HEK293 (cell line): ENCODE data around the gene IDH3A.

Experiments used
- GLIS1 ChIP-seq: fragments of 450-650 bp; formaldehyde crosslinking; IDR thresholded peaks from 2 replicates; pipeline ENCODE4 v1.5.1; 2016; ENCODE audit warnings: missing biosample characterization, missing genetic modification characterization
- GLIS2 ChIP-seq: fragments of 450-650 bp; formaldehyde crosslinking; IDR thresholded peaks from 2 replicates; pipeline ENCODE4 v1.5.1; 2016; ENCODE audit warnings: missing biosample characterization, missing genetic modification characterization
- HOXC10 ChIP-seq: sonication (generic); formaldehyde crosslinking; IDR thresholded peaks from 2 replicates; pipeline ENCODE4 v1.8.1; 2023; ENCODE audit warnings: mild to moderate bottlenecking, missing genetic modification reagents
- HOXD13 ChIP-seq: sonication (generic); formaldehyde crosslinking; IDR thresholded peaks from 2 replicates; pipeline ENCODE4 v1.8.0; 2022; ENCODE audit warnings: missing genetic modification reagents, borderline replicate concordance
- KLF1 ChIP-seq: fragments of 450-650 bp; formaldehyde crosslinking; IDR thresholded peaks from 2 replicates; pipeline ENCODE4 v1.5.1; 2016; ENCODE audit warnings: missing biosample characterization, missing genetic modification characterization
- MEIS1 ChIP-seq: sonication (generic); formaldehyde crosslinking; IDR thresholded peaks from 2 replicates; pipeline ENCODE4 v1.8.1; 2022; ENCODE audit warnings: missing genetic modification reagents, mild to moderate bottlenecking, borderline replicate concordance
- OVOL3 ChIP-seq: fragments of 450-650 bp; formaldehyde crosslinking; IDR thresholded peaks from 2 replicates; pipeline ENCODE4 v1.5.1; 2016; ENCODE audit warnings: missing biosample characterization, missing genetic modification characterization
- RBAK ChIP-seq: fragments of 450-650 bp; formaldehyde crosslinking; IDR thresholded peaks from 2 replicates; pipeline ENCODE4 v1.5.1; 2016; ENCODE audit warnings: missing biosample characterization, missing genetic modification characterization
- ZBTB17 ChIP-seq: fragments of 450-650 bp; formaldehyde crosslinking; IDR thresholded peaks from 2 replicates; pipeline ENCODE4 v1.5.1; 2016; ENCODE audit warnings: missing biosample characterization, missing genetic modification characterization
- ZBTB21 ChIP-seq: fragments of 450-650 bp; formaldehyde crosslinking; IDR thresholded peaks from 2 replicates; pipeline ENCODE4 v1.5.1; 2017; ENCODE audit warnings: missing biosample characterization, missing genetic modification characterization
- ZNF324 ChIP-seq: fragments of 450-650 bp; formaldehyde crosslinking; IDR thresholded peaks from 2 replicates; pipeline ENCODE4 v1.5.1; 2016; ENCODE audit warnings: missing biosample characterization, missing genetic modification characterization
- ZNF335 ChIP-seq: fragments of 450-650 bp; formaldehyde crosslinking; conservative IDR thresholded peaks from 2 replicates; pipeline ENCODE4 v1.5.1; 2016; ENCODE audit warnings: missing biosample characterization, missing genetic modification characterization
- ZNF426 ChIP-seq: fragments of 450-650 bp; formaldehyde crosslinking; IDR thresholded peaks from 2 replicates; pipeline ENCODE4 v1.5.1; 2017; ENCODE audit warnings: missing biosample characterization, missing genetic modification characterization, mild to moderate bottlenecking, inconsistent platforms, moderate library complexity
- ZNF473 ChIP-seq: fragments of 450-650 bp; formaldehyde crosslinking; IDR thresholded peaks from 2 replicates; pipeline ENCODE4 v1.5.1; 2017; ENCODE audit warnings: missing biosample characterization, missing genetic modification characterization
- ZNF510 ChIP-seq: fragments of 450-650 bp; formaldehyde crosslinking; IDR thresholded peaks from 2 replicates; pipeline ENCODE4 v1.5.1; 2018; ENCODE audit warnings: mild to moderate bottlenecking, missing genetic modification characterization, missing biosample characterization; ENCODE audit not compliant: insufficient replicate concordance
- ZNF521 ChIP-seq: fragments of 450-650 bp; formaldehyde crosslinking; IDR thresholded peaks from 2 replicates; pipeline ENCODE4 v1.5.1; 2017; ENCODE audit warnings: missing biosample characterization, mild to moderate bottlenecking, missing genetic modification characterization
- ZNF621 ChIP-seq: fragments of 450-650 bp; formaldehyde crosslinking; IDR thresholded peaks from 2 replicates; pipeline ENCODE4 v1.5.1; 2017; ENCODE audit warnings: missing biosample characterization, missing genetic modification characterization
- ZNF623 ChIP-seq: fragments of 450-650 bp; formaldehyde crosslinking; IDR thresholded peaks from 2 replicates; pipeline ENCODE4 v1.5.1; 2016; ENCODE audit warnings: missing biosample characterization, missing genetic modification characterization
- ZNF677 ChIP-seq: fragments of 450-650 bp; IDR thresholded peaks from 2 replicates; pipeline ENCODE4 v1.5.0; 2018; ENCODE audit warnings: missing biosample characterization, mild to moderate bottlenecking, missing genetic modification characterization, moderate library complexity
- ZNF747 ChIP-seq: fragments of 450-650 bp; formaldehyde crosslinking; IDR thresholded peaks from 2 replicates; pipeline ENCODE4 v1.5.1; 2016; ENCODE audit warnings: missing biosample characterization, missing genetic modification characterization
- ZXDB ChIP-seq: fragments of 450-650 bp; formaldehyde crosslinking; IDR thresholded peaks from 2 replicates; pipeline ENCODE4 v1.5.1; 2016; ENCODE audit warnings: missing biosample characterization, missing genetic modification characterization
- TF ChIP-seq, protein P1 (sequence below): fragments of 450-650 bp; IDR thresholded peaks from 2 replicates; pipeline ENCODE4 v1.5.1; 2018; ENCODE audit warnings: missing biosample characterization, mild to moderate bottlenecking, missing genetic modification characterization
- TF ChIP-seq, protein P2 (sequence below): fragments of 450-650 bp; formaldehyde crosslinking; IDR thresholded peaks from 2 replicates; pipeline ENCODE4 v1.5.1; 2016; ENCODE audit warnings: missing biosample characterization, missing genetic modification characterization
- TF ChIP-seq, protein P3 (sequence below): fragments of 450-650 bp; formaldehyde crosslinking; IDR thresholded peaks from 2 replicates; pipeline ENCODE4 v1.5.1; 2017; ENCODE audit warnings: missing biosample characterization, missing genetic modification characterization
- TF ChIP-seq, protein P4 (sequence below): fragments of 450-650 bp; formaldehyde crosslinking; IDR thresholded peaks from 2 replicates; pipeline ENCODE4 v1.5.1; 2016; ENCODE audit warnings: missing biosample characterization, missing genetic modification characterization, low read depth
- TF ChIP-seq, protein P5 (sequence below): fragments of 450-650 bp; formaldehyde crosslinking; IDR thresholded peaks from 2 replicates; pipeline ENCODE4 v1.5.1; 2017; ENCODE audit warnings: missing biosample characterization, missing genetic modification characterization
- TF ChIP-seq, protein P6 (sequence below): fragments of 450-650 bp; formaldehyde crosslinking; IDR thresholded peaks from 2 replicates; pipeline ENCODE4 v1.5.1; 2016; ENCODE audit warnings: missing biosample characterization, missing genetic modification characterization
- TF ChIP-seq, protein P7 (sequence below): fragments of 450-650 bp; formaldehyde crosslinking; IDR thresholded peaks from 2 replicates; pipeline ENCODE4 v1.5.1; 2016; ENCODE audit warnings: missing biosample characterization, missing genetic modification characterization

The IDH3A gene

DNA sequence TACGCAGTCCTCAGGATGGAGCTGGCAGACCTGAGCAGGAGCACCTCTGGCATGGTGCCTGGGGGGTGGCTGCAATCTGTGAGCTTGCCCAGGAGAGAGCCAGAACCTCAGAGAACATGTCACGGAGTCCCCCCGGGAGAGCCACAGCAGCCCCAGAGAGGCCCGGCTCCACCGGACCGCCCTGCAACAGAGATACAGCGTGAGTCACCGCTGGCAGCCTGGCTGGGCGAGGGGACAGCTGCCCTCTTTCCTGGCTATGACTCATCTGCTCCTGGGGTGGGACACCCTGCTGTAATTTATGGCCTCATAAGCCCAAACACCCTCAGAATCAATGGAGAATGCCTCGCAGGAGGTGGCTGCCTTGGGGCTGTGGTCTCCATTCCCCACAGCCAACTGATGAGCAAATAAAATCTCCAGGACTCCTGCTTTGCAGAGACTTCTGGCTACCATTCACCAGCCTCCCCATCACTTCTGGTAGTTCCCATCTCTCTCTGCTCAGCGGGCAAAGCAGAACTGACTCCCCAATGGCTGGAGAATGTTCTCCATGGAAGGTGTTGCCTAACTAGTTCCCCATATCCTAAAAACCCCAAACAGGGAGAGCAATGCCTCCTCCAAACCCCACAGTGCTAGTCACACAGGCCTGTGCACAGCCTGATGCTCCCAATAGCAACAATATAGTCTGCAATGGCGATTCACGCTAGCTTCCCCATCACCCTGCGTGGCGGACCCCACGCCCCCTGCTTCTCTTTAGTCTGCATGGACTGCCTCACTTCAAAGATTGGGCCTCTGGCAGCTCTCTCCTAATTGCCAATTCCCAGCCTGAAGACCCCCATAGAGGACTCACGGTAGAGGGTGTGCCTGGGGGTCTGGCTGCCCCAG lies 63.6 kb downstream of the IDH3A start (continued):
- TF ChIP-seq, protein P1, sequence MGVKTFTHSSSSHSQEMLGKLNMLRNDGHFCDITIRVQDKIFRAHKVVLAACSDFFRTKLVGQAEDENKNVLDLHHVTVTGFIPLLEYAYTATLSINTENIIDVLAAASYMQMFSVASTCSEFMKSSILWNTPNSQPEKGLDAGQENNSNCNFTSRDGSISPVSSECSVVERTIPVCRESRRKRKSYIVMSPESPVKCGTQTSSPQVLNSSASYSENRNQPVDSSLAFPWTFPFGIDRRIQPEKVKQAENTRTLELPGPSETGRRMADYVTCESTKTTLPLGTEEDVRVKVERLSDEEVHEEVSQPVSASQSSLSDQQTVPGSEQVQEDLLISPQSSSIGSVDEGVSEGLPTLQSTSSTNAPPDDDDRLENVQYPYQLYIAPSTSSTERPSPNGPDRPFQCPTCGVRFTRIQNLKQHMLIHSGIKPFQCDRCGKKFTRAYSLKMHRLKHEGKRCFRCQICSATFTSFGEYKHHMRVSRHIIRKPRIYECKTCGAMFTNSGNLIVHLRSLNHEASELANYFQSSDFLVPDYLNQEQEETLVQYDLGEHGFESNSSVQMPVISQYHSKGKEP, result no peak
- TF ChIP-seq RBAK (no peak), ZNF521 (tag by site-specific recombination) (no peak), GLIS1 (peak; percentile 100), ZNF335 (tag by site-specific recombination) (no peak), ZBTB17 (tag by site-specific recombination) (peak; percentile 52; the same call in 1 of the 2 replicates), ZXDB (tag by site-specific recombination) (peak; percentile 58; the same call in 1 of the 2 replicates), ZNF473 (tag by site-specific recombination) (no peak), ZNF623 (tag by site-specific recombination) (no peak), ZNF621 (tag by site-specific recombination) (no peak), ZBTB21 (tag by site-specific recombination) (peak; percentile 73; the same call in 1 of the 2 replicates), HOXD13 (CRISPR knock-in tag) (peak; percentile 74; the same call in 1 of the 2 replicates), ZNF510 (tag by site-specific recombination) (no peak), ZNF677 (tag by site-specific recombination) (no peak), MEIS1 (peak; percentile 90), ZNF426 (no peak), KLF1 (peak; percentile 77), HOXC10 (CRISPR knock-in tag) (0 out of 2 replicates have a peak, but pooled peaks have one; percentile 81), ZNF747 (tag by site-specific recombination) (no peak), OVOL3 (tag by site-specific recombination) (no peak), ZNF324 (tag by site-specific recombination) (peak; percentile 92; the same call in 1 of the 2 replicates), GLIS2 (tag by site-specific recombination) (peak; percentile 98)
- TF ChIP-seq, protein P2, sequence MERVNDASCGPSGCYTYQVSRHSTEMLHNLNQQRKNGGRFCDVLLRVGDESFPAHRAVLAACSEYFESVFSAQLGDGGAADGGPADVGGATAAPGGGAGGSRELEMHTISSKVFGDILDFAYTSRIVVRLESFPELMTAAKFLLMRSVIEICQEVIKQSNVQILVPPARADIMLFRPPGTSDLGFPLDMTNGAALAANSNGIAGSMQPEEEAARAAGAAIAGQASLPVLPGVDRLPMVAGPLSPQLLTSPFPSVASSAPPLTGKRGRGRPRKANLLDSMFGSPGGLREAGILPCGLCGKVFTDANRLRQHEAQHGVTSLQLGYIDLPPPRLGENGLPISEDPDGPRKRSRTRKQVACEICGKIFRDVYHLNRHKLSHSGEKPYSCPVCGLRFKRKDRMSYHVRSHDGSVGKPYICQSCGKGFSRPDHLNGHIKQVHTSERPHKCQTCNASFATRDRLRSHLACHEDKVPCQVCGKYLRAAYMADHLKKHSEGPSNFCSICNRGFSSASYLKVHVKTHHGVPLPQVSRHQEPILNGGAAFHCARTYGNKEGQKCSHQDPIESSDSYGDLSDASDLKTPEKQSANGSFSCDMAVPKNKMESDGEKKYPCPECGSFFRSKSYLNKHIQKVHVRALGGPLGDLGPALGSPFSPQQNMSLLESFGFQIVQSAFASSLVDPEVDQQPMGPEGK (tag by site-specific recombination), result peak; percentile 97
- TF ChIP-seq, protein P3, sequence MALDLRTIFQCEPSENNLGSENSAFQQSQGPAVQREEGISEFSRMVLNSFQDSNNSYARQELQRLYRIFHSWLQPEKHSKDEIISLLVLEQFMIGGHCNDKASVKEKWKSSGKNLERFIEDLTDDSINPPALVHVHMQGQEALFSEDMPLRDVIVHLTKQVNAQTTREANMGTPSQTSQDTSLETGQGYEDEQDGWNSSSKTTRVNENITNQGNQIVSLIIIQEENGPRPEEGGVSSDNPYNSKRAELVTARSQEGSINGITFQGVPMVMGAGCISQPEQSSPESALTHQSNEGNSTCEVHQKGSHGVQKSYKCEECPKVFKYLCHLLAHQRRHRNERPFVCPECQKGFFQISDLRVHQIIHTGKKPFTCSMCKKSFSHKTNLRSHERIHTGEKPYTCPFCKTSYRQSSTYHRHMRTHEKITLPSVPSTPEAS, result no peak
- TF ChIP-seq, protein P4, sequence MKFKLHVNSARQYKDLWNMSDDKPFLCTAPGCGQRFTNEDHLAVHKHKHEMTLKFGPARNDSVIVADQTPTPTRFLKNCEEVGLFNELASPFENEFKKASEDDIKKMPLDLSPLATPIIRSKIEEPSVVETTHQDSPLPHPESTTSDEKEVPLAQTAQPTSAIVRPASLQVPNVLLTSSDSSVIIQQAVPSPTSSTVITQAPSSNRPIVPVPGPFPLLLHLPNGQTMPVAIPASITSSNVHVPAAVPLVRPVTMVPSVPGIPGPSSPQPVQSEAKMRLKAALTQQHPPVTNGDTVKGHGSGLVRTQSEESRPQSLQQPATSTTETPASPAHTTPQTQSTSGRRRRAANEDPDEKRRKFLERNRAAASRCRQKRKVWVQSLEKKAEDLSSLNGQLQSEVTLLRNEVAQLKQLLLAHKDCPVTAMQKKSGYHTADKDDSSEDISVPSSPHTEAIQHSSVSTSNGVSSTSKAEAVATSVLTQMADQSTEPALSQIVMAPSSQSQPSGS (tag by site-specific recombination), result no peak
- TF ChIP-seq, protein P5, sequence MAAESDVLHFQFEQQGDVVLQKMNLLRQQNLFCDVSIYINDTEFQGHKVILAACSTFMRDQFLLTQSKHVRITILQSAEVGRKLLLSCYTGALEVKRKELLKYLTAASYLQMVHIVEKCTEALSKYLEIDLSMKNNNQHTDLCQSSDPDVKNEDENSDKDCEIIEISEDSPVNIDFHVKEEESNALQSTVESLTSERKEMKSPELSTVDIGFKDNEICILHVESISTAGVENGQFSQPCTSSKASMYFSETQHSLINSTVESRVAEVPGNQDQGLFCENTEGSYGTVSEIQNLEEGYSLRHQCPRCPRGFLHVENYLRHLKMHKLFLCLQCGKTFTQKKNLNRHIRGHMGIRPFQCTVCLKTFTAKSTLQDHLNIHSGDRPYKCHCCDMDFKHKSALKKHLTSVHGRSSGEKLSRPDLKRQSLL (tag by site-specific recombination), result no peak
- TF ChIP-seq, protein P6, sequence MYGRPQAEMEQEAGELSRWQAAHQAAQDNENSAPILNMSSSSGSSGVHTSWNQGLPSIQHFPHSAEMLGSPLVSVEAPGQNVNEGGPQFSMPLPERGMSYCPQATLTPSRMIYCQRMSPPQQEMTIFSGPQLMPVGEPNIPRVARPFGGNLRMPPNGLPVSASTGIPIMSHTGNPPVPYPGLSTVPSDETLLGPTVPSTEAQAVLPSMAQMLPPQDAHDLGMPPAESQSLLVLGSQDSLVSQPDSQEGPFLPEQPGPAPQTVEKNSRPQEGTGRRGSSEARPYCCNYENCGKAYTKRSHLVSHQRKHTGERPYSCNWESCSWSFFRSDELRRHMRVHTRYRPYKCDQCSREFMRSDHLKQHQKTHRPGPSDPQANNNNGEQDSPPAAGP, result peak; percentile 93
- TF ChIP-seq, protein P7, sequence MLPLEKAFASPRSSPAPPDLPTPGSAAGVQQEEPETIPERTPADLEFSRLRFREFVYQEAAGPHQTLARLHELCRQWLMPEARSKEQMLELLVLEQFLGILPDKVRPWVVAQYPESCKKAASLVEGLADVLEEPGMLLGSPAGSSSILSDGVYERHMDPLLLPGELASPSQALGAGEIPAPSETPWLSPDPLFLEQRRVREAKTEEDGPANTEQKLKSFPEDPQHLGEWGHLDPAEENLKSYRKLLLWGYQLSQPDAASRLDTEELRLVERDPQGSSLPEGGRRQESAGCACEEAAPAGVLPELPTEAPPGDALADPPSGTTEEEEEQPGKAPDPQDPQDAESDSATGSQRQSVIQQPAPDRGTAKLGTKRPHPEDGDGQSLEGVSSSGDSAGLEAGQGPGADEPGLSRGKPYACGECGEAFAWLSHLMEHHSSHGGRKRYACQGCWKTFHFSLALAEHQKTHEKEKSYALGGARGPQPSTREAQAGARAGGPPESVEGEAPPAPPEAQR (tag by site-specific recombination), result no peak
